Tibial nerve (tissue), 3 donors: ENCODE results near the gene ETV2.

Source experiments
- CTCF ChIP-seq, 5 experiments: fragments of 200-600 bp in 3 of 5; fragments of 450-650 bp in 2 of 5; sonication (generic) in 3 of 5; IDR thresholded peaks; one replicate each; pipeline ENCODE4 v1.5.1; 2016 to 2019; ENCODE audit warnings: antibody characterized with exemption in 5 of 5, mild to moderate bottlenecking in 3 of 5, moderate library complexity in 2 of 5
- POLR2A ChIP-seq, 2 donors: fragments of 450-650 bp; IDR thresholded peaks; one replicate each; pipeline ENCODE4 v1.6.1; 2017; ENCODE audit warnings: antibody characterized with exemption in 2 of 2, mild to moderate bottlenecking in 2 of 2, moderate library complexity in 2 of 2

- TF ChIP-seq POLR2A (IDR thresholded peaks at IDR 0.05) (no peak), CTCF (IDR thresholded peaks at IDR 0.05) (no peak)
Measured at GRCh38 chr19:35615036-35615435, 26.5 kb upstream of the ETV2 start.
